ENCODE data around the gene ATCAY.
"Not testable (repeated sequence)": the region's sequence is repeated elsewhere in the genome, so short reads cannot be mapped to it uniquely, and the experiment has no call there.

DNA sequence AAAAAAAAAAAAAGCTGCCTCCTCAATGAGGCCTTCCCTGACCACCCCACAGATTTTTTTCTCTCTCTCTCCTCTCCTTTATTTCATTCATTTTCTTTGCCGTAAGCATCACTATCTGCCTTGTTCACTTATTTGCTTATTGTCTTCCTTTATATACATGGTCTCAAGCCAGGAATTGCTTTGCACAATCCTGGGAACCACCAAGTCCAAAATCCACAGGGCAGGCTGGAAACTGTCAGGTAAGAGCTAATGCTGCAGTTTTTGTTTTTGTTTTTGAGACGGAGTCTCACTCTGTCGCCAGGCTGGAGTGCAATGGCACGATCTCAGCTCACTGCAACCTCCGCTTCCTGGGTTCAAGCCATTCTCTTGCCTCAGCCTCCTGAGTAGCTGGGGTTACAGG lies 14.5 kb downstream of the ATCAY start:
- TF ChIP-seq, protein P1, sequence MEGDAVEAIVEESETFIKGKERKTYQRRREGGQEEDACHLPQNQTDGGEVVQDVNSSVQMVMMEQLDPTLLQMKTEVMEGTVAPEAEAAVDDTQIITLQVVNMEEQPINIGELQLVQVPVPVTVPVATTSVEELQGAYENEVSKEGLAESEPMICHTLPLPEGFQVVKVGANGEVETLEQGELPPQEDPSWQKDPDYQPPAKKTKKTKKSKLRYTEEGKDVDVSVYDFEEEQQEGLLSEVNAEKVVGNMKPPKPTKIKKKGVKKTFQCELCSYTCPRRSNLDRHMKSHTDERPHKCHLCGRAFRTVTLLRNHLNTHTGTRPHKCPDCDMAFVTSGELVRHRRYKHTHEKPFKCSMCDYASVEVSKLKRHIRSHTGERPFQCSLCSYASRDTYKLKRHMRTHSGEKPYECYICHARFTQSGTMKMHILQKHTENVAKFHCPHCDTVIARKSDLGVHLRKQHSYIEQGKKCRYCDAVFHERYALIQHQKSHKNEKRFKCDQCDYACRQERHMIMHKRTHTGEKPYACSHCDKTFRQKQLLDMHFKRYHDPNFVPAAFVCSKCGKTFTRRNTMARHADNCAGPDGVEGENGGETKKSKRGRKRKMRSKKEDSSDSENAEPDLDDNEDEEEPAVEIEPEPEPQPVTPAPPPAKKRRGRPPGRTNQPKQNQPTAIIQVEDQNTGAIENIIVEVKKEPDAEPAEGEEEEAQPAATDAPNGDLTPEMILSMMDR (IDR thresholded peaks at IDR 0.05; ENCODE audit: low read depth, low read length, poor library complexity, severe bottlenecking): not testable (repeated sequence)
- TF ChIP-seq EZH2phosphoT487 (IDR thresholded peaks at IDR 0.05; ENCODE audit: borderline replicate concordance, low read length): not testable (repeated sequence)

Measured in DOHH2 (cell line).